ENCODE data around the gene CYTL1.

DNA sequence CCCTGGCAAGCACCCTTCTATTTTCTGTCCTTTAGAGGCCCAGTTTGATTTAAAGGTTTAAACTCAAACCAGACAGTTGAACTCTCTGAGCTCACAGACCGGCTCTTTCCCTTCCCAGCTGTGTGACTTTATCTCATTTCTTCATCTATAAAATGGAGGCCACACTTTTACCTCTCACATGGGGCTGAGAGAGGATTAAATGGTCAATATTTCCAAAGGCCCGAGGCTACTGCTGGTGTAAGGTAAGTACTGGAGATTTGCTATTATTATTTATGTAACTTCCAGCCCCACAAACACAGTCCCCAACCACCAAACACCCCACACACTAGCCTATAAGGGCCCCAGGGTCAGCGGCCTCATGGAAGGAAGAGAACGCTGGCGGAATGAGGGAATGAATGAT lies 13.6 kb upstream of the CYTL1 start:
- TF ChIP-seq CTCF (IDR thresholded peaks at IDR 0.05; ENCODE audit: poor library complexity, severe bottlenecking), result no peak
- no peak for TF ChIP-seq POLR2AphosphoS5 (IDR thresholded peaks at IDR 0.05)
- TF ChIP-seq SMC3 (conservative IDR thresholded peaks at IDR 0.05; ENCODE audit: poor library complexity), result no peak
- TF ChIP-seq EP300 (conservative IDR thresholded peaks at IDR 0.05; ENCODE audit: poor library complexity, severe bottlenecking), result no peak
